Measurements from ENCODE around the gene CCDC107. TPM values are rescaled to one million over a fixed set of nuclear protein-coding genes. Genes with fewer than 3 reads are reported as not detected.

CCDC107 gene
- 8.9 and 13.7 TPM in 2 replicates for total RNA-seq

GRCh38 chr9:35658137-35658967 is at the start of gene CCDC107:
Gene CCDC107, plus strand, starts transcription at chr9:35658292. Its CDS starts 88 bp downstream, at chr9:35658380.

GRCh38 chr9:35618325-35618727 is 39.8 kb upstream of the CCDC107 start, which contains the start of gene CD72:
Gene CD72, minus strand, starts transcription at chr9:35618413. Its CDS starts 110 bp downstream, at chr9:35618303.

GRCh38 chr9:35650341-35651158 is 7.5 kb upstream of the CCDC107 start, which contains the start of gene SIT1:
Gene SIT1, minus strand, starts transcription at chr9:35650931. Its CDS starts 78 bp downstream, at chr9:35650853.

GRCh38 chr9:35657546-35658136 is 451 bp upstream of the CCDC107 start, which contains the start of gene RMRP:
Gene RMRP, minus strand, starts transcription at chr9:35658019.

GRCh38 chr9:35664531-35665470 is 6.7 kb downstream of the CCDC107 start, which contains the start of gene ARHGEF39:
Gene ARHGEF39, minus strand, starts transcription at chr9:35665195. Its CDS starts 26 bp downstream, at chr9:35665169.

GRCh38 chr9:35673132-35674024 is 15.3 kb downstream of the CCDC107 start, which contains the start of gene CA9:
Gene CA9, plus strand, starts transcription at chr9:35673928. Its CDS starts 32 bp downstream, at chr9:35673960.

GRCh38 chr9:35689542-35690293 is 31.6 kb downstream of the CCDC107 start, which contains the start of gene TPM2:
Gene TPM2, minus strand, starts transcription at chr9:35689925. Its CDS starts 108 bp downstream, at chr9:35689817.

Other genes starting within 250 kb of the CCDC107 start
- gene RUSC2, start 168.2 kb upstream of the CCDC107 start, total RNA-seq, result 10.3 and 19.7 TPM in 2 replicates
- 4.0 and 8.4 TPM in 2 replicates for gene TESK1, start 53.0 kb upstream of the CCDC107 start, total RNA-seq
- gene CD72, start 39.9 kb upstream of the CCDC107 start, total RNA-seq, result not detected in 2 replicates
- gene SIT1, start 7.4 kb upstream of the CCDC107 start, total RNA-seq, result not detected in 2 replicates
- 34,663 and 71,197 TPM in 2 replicates for gene RMRP, start 273 bp upstream of the CCDC107 start, total RNA-seq
- gene ARHGEF39, start 6.9 kb downstream of the CCDC107 start, total RNA-seq, result 0.38 and 0.81 TPM in 2 replicates
- 0.19 TPM in 1 of 2 replicates, not detected in the other for gene CA9, start 15.6 kb downstream of the CCDC107 start, total RNA-seq
- gene TPM2, start 31.6 kb downstream of the CCDC107 start, total RNA-seq, result 316 and 644 TPM in 2 replicates
- gene TLN1, start 73.9 kb downstream of the CCDC107 start, total RNA-seq, result 315 and 441 TPM in 2 replicates
- gene CREB3, start 74.4 kb downstream of the CCDC107 start, total RNA-seq, result 51.5 and 52.2 TPM in 2 replicates
- 63.2 and 65.8 TPM in 2 replicates for gene GBA2, start 90.9 kb downstream of the CCDC107 start, total RNA-seq
- gene RGP1, start 91.0 kb downstream of the CCDC107 start, total RNA-seq, result 8.5 and 10.8 TPM in 2 replicates
- gene MSMP, start 96.0 kb downstream of the CCDC107 start, total RNA-seq, result 6.5 and 13.3 TPM in 2 replicates
- gene NPR2, start 133.3 kb downstream of the CCDC107 start, total RNA-seq, result 6.2 and 14.1 TPM in 2 replicates
- gene SPAG8, start 154.0 kb downstream of the CCDC107 start, total RNA-seq, result 0.19 and 0.27 TPM in 2 replicates
- 18.4 and 21.7 TPM in 2 replicates for gene HINT2, start 156.8 kb downstream of the CCDC107 start, total RNA-seq
- not detected in 2 replicates for gene FAM221B, start 170.4 kb downstream of the CCDC107 start, total RNA-seq
- 0.09 and 1.1 TPM in 2 replicates for gene TMEM8B, start 170.9 kb downstream of the CCDC107 start, total RNA-seq
- gene OR13J1, start 212.1 kb downstream of the CCDC107 start, total RNA-seq, result not detected in 2 replicates
- gene HRCT1, start 247.9 kb downstream of the CCDC107 start, total RNA-seq, result 0.56 and 3.7 TPM in 2 replicates

Data from endothelial cell of coronary artery (primary cell).